A549 (cell line): ENCODE measurements around the gene NBPF1. TPM values are rescaled to one million over a fixed set of nuclear protein-coding genes. Genes with fewer than 3 reads are reported as not detected.
A peak's percentile ranks its signal among the peaks of the same experiment; 100 is the strongest.
"Not testable (repeated sequence)": the region's sequence is repeated elsewhere in the genome, so short reads cannot be mapped to it uniquely, and the experiment has no call there.

Experiments
- ATAC-seq, 2 experiments: fragments of 200-7000 bp in 1 of 2; fragments of >200 bp in 1 of 2; cut with Nextera tagmentation in 1 of 2; cut with Tn5 transposase in 1 of 2; 3 replicates each; pipeline versions ENCODE4 v1.8.0 to v1.9.1; 2018 to 2020; ENCODE audit warnings: mild to moderate bottlenecking in 1 of 2, moderate library complexity in 1 of 2
- CTCF ChIA-PET: fragments of 300-600 bp; sonication (Branson Sonifier 250); formaldehyde crosslinking; extraction: SDS; loops from one replicate; lab custom pipeline; 2021; ENCODE audit warnings: antibody characterized with exemption, inconsistent platforms; lab: Yijun Ruan, JAX
- POLR2A ChIA-PET: fragments of 350-600 bp; formaldehyde crosslinking; extraction: SDS; loops from one replicate; lab custom pipeline; 2021; ENCODE audit warnings: antibody characterized with exemption, inconsistent platforms; lab: Yijun Ruan, JAX
- DNase-seq, 2 experiments: peaks; one replicate each; pipeline versions ENCODE4 v3.0.0 to v3.0.0-alpha.2; 2011 to 2016; ENCODE audit warnings: low read depth in 1 of 2, low spot score in 1 of 2
- FAIRE-seq: peaks from 2 replicates; lab custom pipeline; 2011; peaks lifted over from hg19 to GRCh38; lab: Jason Lieb, UNC
- H3K27ac ChIP-seq, 2 experiments: fragments of >200 bp; sonication (Bioruptor Twin); formaldehyde crosslinking; 3 replicates each; pipeline ENCODE4 v1.5.1; 2016 to 2017
- H3K4me1 ChIP-seq: fragments of >200 bp; sonication (Bioruptor Twin); formaldehyde crosslinking; 3 replicates; pipeline ENCODE4 v1.6.1; 2016
- H3K4me2 ChIP-seq: fragments of >200 bp; sonication (Bioruptor Twin); formaldehyde crosslinking; 3 replicates; pipeline ENCODE4 v1.6.1; 2016
- H3K4me3 ChIP-seq: fragments of >200 bp; sonication (Bioruptor Twin); formaldehyde crosslinking; 3 replicates; pipeline ENCODE4 v1.5.1; 2016
- H3K9me3 ChIP-seq: fragments of >200 bp; sonication (Bioruptor Twin); formaldehyde crosslinking; 3 replicates; pipeline ENCODE4 v1.6.1; 2016
- CEBPB ChIP-seq, 2 experiments: fragments of >200 bp in 1 of 2; sonication (Bioruptor Twin) in 1 of 2; formaldehyde crosslinking in 1 of 2; IDR thresholded peaks; 2 replicates each; pipeline ENCODE4 v1.6.1; 2012 to 2016
- HOXA7 ChIP-seq: fragments of 250-450 bp; sonication (Bioruptor Pico); IDR thresholded peaks from 2 replicates; pipeline ENCODE4 v1.5.0; 2020; ENCODE audit warnings: mild to moderate bottlenecking, moderate library complexity
- MAFK ChIP-seq: fragments of 450-650 bp; IDR thresholded peaks from 2 replicates; pipeline ENCODE4 v1.6.1; 2014; ENCODE audit not compliant: partially characterized antibody
- SMC3 ChIP-seq: fragments of >200 bp; sonication (Bioruptor Twin); formaldehyde crosslinking; IDR thresholded peaks from 3 replicates; pipeline ENCODE4 v1.6.1; 2018; ENCODE audit warnings: inconsistent platforms
- USF2 ChIP-seq: fragments of 450-650 bp; IDR thresholded peaks from 2 replicates; pipeline ENCODE4 v1.6.1; 2014; ENCODE audit warnings: antibody characterized with exemption
- WGBS: methylation state at CpG from one replicate; pipeline ENCODE4 v1.1.6; 2017; ENCODE audit errors: missing lambda C conversion rate; 5-methylcytosine and 5-hydroxymethylcytosine counted together
- polyA plus RNA-seq, 4 experiments: library from polyadenylated mRNA; depleted of rRNA in 3 of 4; stranded (reverse); fragments of >200 nt; fragmentation: RNase III in 1 of 4; extraction: RNeasy Plus Mini Kit Qiagen cat#74134 plus additional on column Dnase treatment in 1 of 4; gene quantifications; 2 replicates in 3 of 4; 3 replicates in 1 of 4; pipeline ENCODE4 v1.2.3, GENCODE V29; 2011 to 2017

The NBPF1 gene
- polyA plus RNA-seq, 2 of the 4 experiments (the other 2 are of a cell fraction): 23.9 to 36.8 TPM

GRCh38 chr1:16628361-16629111 lies 15.2 kb upstream of the NBPF1 start:
- DNase-seq (no peak), FAIRE-seq (no peak), ATAC-seq (0 out of 6 replicates have a peak, but pooled peaks of 1 of the 2 experiments have one; percentile 1)
- Histone ChIP-seq H3K4me3 (no peak overlapping the region), H3K9me3 (no peaks in the 10 kb centered on the region), H3K27ac (no peak overlapping the region), H3K4me1 (no peaks in the 10 kb centered on the region), H3K4me2 (no peak overlapping the region)
- ChIA-PET POLR2A (no interaction called here), CTCF (interaction anchor here (0.6 to 1.7 kb wide), 5 partner anchors 13 to 323 kb away, joined by 3 to 4 read pairs (median 3); no protein-coding TSS in a partner anchor)
- TF ChIP-seq MAFK: peak; percentile 69
- TF ChIP-seq HOXA7 (CRISPR knock-in tag): no peak
- WGBS: 92% methylated on average over 19 of the region's 19 CpGs

- H3K9me3 ChIP-seq, H3K4me2 ChIP-seq, ATAC-seq, DNase-seq, POLR2A ChIA-PET, H3K4me1 ChIP-seq, H3K4me3 ChIP-seq, FAIRE-seq, H3K27ac ChIP-seq: not testable (repeated sequence)
- CTCF ChIA-PET: interaction anchor here (0.8 to 7.3 kb wide), 6 partner anchors 14 to 325 kb away, joined by 3 to 98 read pairs (median 11); partner anchors contain the start of gene NBPF1
- 84% methylated on average over 15 of the region's 15 CpGs for WGBS
These were observed 13.1 kb upstream of the NBPF1 start for GRCh38 chr1:16626409-16626983.

- DNase-seq: no peak
- Histone ChIP-seq H3K4me2 (no peak overlapping the region), H3K27ac (no peak overlapping the region), H3K9me3 (no peaks in the 10 kb centered on the region), H3K4me3 (no peak overlapping the region), H3K4me1 (peaks cover 6% of the 10 kb centered on the region)
- FAIRE-seq: no peak
- no peak; a peak in 1 of 6 replicates for ATAC-seq
- POLR2A ChIA-PET: interaction anchor here (0.6 to 1.9 kb wide), 4 partner anchors 14 to 326 kb away, joined by 4 to 7 read pairs (median 6); no protein-coding TSS in a partner anchor
- TF ChIP-seq SMC3 (no peak), USF2 (no peak), CEBPB (IDR thresholded peaks at IDR 0.05) (no peak)
- 91% methylated on average over 25 of the region's 25 CpGs for WGBS
- CTCF ChIA-PET: interaction anchor here (0.8 to 7.3 kb wide), 17 partner anchors 8 to 360 kb away, joined by 3 to 98 read pairs (median 4); partner anchors contain the start of genes NBPF1 and NECAP2
These were observed 12.4 kb upstream of the NBPF1 start for GRCh38 chr1:16625497-16626408.

- H3K27ac ChIP-seq, H3K4me2 ChIP-seq, DNase-seq, H3K4me3 ChIP-seq, H3K9me3 ChIP-seq, FAIRE-seq, ATAC-seq: not testable (repeated sequence)
- peaks cover 10% of the 10 kb centered on the region for H3K4me1 ChIP-seq
- POLR2A ChIA-PET: interaction anchor here (1.9 kb wide), 1 partner anchor 327 kb away, joined by 6 read pairs; no protein-coding TSS in a partner anchor
- CTCF ChIA-PET: interaction anchor here (0.8 to 7.3 kb wide), 17 partner anchors 7 to 337 kb away, joined by 3 to 98 read pairs (median 5); partner anchors contain the start of genes NBPF1 and NECAP2
- WGBS: 87% methylated on average over 27 of the region's 27 CpGs
These were observed 10.7 kb upstream of the NBPF1 start for GRCh38 chr1:16623812-16624719.

- H3K27ac ChIP-seq, ATAC-seq, DNase-seq, FAIRE-seq, H3K9me3 ChIP-seq, H3K4me2 ChIP-seq, H3K4me3 ChIP-seq: not testable (repeated sequence)
- WGBS: 83% methylated on average over 7 of the region's 7 CpGs
- peaks cover 10% of the 10 kb centered on the region for H3K4me1 ChIP-seq
- ChIA-PET POLR2A (interaction anchor here (0.5 to 1.3 kb wide), 2 partner anchors 11 to 328 kb away, joined by 3 read pairs; no protein-coding TSS in a partner anchor), CTCF (interaction anchor here (1.0 to 7.3 kb wide), 5 partner anchors 11 to 329 kb away, joined by 3 to 98 read pairs (median 39); partner anchors contain the start of gene NBPF1)
These were observed 10.0 kb upstream of the NBPF1 start for GRCh38 chr1:16623337-16623736.
